ENCODE results near the gene NAXD.
A peak's percentile ranks its signal among the peaks of the same experiment; 100 is the strongest.

Gene NAXD

DNA sequence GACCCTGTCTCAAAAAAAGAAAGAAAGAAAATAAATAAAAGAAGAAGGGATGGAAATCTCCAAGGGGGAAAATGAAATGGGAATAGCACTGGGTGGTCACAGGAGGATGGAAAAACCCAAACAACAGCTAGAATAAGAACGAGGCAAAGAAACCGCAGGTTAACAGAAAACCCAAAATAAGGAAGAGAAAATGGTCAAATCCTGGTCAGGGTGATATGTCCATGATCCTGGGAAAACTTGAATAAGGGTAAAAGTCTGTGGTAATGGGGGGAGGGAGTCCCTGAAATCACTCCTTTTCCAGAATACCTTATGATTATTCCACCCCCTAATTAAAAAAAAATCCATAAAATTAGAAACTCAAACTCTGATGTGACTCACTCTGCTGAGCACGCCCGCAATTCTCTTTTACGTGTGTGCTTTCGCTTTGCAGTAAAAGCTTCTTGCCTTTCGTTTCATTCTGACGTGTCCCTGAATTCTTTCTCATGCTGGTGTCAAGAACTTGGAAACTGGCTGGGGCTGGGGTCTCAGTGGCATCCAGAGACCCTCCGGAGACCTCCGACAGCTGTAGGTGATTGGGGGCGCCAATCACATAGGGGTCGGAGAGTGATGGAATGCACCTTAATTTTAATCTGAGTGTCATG lies 4.3 kb upstream of the NAXD start:
- TF ChIP-seq POLR2A (IDR thresholded peaks at IDR 0.05; ENCODE audit: low read depth, low read length): no peak
- peak; percentile 92 for DNase-seq (ENCODE audit: insufficient read length, low spot score)
- FAIRE-seq: peak; percentile 95

DNA sequence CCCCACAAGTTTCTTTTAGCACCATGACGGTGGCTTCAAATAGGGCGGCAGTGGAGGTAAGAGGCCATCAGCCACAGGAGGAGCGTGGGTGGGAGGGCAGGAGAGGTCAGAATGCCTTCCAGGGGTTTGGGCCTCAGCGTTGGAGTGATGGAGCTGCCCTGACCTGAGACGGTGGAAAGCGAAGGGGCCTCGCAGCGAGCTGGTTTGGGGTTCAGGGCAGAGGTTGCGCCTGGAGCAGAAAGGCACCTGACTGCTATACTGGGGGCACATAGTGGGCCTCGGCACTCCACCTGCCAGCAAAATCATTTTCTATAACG lies 382 bp upstream of the NAXD start:
- FAIRE-seq: no peak
- DNase-seq (ENCODE audit: insufficient read length, low spot score): no peak
- no peak for TF ChIP-seq POLR2A (IDR thresholded peaks at IDR 0.05; ENCODE audit: low read depth, low read length)

DNA sequence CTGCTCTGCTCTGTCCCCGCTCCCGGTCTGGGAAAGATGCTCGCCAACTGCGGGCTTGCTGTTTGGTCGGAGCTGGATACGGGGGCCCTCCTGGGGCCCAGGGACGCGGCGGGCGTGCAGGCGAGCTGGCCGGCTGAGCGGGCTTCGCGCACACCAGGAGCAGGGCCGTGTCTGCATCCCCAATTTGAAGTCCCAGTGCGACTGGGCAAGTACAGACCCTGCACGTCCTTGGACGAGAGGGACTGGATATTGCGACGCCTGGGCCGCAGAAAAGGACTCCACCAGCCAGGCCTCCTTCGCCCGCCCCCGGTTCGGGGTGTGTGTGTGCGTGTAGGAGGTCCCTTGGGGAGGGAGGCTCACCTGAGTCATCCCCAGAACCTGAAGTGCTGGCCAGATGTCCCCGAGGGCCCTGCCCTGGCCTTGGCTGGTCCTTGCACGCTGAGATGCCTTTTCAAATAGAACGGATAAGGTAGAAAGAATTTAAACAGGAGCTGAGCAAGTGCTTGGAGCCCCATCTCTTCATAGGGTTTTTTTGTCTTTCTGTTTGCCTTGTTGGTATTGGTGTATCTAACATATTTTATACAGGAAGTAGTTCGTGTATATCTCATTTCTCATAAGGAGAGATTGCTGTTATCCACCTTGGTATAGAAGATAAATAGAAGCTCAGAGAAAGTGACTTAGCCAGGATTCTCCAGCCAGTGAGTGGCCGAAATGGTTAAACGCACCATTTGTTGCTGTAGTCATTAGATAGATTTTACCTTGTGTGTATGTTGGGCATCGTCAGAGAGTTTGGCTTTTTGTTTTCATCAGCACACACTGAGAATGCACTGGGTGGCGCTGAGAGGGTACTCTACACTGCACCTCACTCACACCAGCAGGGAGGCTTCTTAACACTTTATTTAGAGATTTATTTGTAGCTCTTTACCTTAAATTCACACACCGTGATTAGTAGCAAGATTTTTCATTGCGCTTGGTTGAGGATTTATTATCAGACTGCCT lies 1.1 kb downstream of the NAXD start:
- FAIRE-seq: peak; percentile 85
- DNase-seq (ENCODE audit: insufficient read length, low spot score): peak; percentile 85

DNA sequence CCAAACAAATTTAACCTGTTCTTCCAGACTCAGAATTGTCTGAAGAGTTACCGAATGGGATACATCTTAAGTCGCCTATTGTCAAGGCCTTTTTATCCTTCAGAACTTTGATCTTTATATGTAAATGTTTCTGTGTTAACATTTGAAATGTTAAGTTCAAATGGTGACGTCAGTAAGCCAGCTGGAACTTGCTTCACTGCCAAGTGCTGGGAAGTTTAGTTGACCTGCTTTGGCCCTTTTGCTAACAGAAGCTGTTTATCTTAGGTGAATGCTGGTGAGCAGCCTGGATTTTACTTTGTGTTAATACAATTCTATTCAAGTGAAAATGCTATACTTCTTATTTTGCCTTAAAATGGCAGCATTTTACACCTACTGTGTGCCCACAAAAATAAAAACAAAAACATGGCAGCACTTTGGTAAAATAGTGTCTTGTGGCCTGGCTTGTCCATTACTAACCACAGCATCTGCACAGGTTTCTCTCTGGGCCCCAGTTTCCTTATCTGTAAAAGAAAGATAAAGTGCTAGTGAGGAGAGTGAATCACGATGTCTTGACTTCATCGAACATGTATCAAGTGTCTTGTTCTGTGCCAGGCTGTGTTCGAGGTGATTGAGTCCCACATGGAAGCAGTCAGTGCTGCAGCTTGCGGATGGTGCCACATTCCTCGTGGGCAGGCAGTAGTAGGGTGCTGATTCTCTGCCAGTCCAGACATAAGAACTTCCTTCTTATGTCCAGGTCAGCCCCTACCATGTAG lies 2.2 kb downstream of the NAXD start:
- peak; percentile 90 for FAIRE-seq
- TF ChIP-seq POLR2A (IDR thresholded peaks at IDR 0.05; ENCODE audit: low read depth, low read length): no peak
- no peak for DNase-seq (ENCODE audit: insufficient read length, low spot score)

More for the DNA sequence above, 1.1 kb downstream of the NAXD start:
- no peak for TF ChIP-seq POLR2A (IDR thresholded peaks at IDR 0.05; ENCODE audit: low read depth, low read length)

- TF ChIP-seq POLR2A (IDR thresholded peaks at IDR 0.05; ENCODE audit: low read depth, low read length): no peak
- DNase-seq (ENCODE audit: insufficient read length, low spot score) (no peak), FAIRE-seq (no peak)
Measured at GRCh38 chr13:110618167-110618566, 2.8 kb downstream of the NAXD start.

DNA sequence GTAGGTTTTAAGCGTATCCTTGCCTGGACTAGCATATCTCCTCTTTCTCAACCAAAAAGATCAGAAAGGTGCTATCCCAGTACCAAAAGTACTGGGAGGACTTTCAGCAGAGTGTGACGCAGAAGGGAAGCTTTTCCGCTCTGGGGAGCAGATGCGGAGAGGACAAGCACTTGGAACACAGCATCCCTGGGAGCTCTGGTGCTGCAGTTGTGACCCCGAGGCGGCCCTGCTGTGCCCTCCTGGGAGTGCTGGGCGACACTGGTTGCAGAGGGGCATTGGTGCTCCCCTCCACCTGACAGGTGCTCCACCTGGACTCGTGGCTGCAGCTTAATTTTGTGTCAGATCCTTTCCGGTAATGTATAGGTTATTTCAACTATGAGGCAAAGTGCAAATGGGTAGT lies 3.4 kb downstream of the NAXD start:
- no peak for TF ChIP-seq POLR2A (IDR thresholded peaks at IDR 0.05; ENCODE audit: low read depth, low read length)
- no peak for FAIRE-seq
- DNase-seq (ENCODE audit: insufficient read length, low spot score): no peak

DNA sequence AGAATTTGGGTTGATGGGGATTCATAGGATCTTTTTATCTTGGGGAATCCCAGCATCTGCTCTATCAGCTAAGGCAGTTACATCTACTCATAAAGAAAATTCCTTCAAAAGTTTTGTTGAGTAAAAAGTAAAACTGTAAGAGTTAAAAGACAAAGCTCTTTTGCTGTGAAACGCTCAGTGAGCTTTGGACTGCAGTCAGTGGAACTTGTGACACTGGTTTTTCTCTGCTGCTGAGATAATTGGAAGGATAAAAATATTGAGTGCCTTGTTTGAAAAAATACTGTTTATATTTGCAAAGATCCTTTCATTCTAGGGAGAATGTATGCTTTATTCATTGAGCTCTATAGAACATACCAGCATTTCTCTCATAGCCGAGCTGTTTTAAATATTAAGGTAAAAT lies 5.3 kb downstream of the NAXD start:
- no peak for FAIRE-seq
- no peak for DNase-seq (ENCODE audit: insufficient read length, low spot score)
- no peak for TF ChIP-seq POLR2A (IDR thresholded peaks at IDR 0.05; ENCODE audit: low read depth, low read length)

GRCh38 chr13:110624766-110625756 lies 9.7 kb downstream of the NAXD start:
- no peak for TF ChIP-seq POLR2A (IDR thresholded peaks at IDR 0.05; ENCODE audit: low read depth, low read length)
- FAIRE-seq (no peak), DNase-seq (ENCODE audit: insufficient read length, low spot score) (no peak)

- no peak for FAIRE-seq
- TF ChIP-seq POLR2A (IDR thresholded peaks at IDR 0.05; ENCODE audit: low read depth, low read length): no peak
- DNase-seq (ENCODE audit: insufficient read length, low spot score): no peak
Measured at GRCh38 chr13:110625771-110626321, 10.5 kb downstream of the NAXD start.

DNA sequence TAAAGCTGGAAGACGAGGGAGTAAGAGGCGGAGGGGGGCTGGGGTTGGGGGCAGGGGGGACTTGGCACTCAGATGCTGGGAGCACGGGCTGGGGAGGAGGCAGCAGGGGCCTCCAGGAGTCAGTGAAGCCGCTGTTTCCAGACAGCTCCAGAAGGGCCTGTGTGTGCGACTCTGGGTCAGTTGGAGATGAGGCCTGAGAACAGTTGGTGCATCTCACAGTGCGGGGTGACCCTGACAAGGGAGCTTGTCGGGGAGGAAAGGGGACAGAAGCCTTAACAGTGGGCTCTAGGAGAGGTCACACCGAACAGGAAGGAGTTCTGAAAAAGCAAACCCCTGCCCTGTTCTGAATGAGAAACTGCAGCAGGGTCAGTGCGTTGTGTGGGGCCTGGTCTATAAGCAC lies 11.2 kb downstream of the NAXD start:
- DNase-seq (ENCODE audit: insufficient read length, low spot score) (no peak), FAIRE-seq (no peak)
- no peak for TF ChIP-seq POLR2A (IDR thresholded peaks at IDR 0.05; ENCODE audit: low read depth, low read length)

DNA sequence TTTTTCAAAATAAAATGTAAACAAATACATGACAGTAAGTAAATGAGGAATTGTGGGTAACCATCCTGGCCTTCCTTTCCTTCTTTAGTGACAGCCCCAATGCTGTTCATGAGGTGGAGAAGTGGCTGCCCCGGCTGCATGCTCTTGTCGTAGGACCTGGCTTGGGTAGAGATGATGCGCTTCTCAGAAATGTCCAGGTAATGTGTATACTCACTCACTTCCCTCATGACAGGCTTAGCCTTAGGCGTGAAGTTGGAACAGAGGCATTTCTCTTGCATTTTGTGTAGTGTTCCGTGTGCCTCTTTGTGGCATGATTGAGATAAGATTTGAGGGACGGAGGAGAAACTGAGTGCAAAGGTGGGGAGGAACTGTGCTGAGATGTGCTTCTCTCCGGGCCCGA lies 12.0 kb downstream of the NAXD start:
- FAIRE-seq (no peak), DNase-seq (ENCODE audit: insufficient read length, low spot score) (no peak)
- TF ChIP-seq POLR2A (IDR thresholded peaks at IDR 0.05; ENCODE audit: low read depth, low read length): no peak

GRCh38 chr13:110627761-110628476 lies 12.6 kb downstream of the NAXD start:
- no peak for FAIRE-seq
- no peak for TF ChIP-seq POLR2A (IDR thresholded peaks at IDR 0.05; ENCODE audit: low read depth, low read length)

More at GRCh38 chr13:110627761-110628476, 12.6 kb downstream of the NAXD start:
- no peak for DNase-seq (ENCODE audit: insufficient read length, low spot score)
